Measurements from ENCODE around the gene NFATC2.

The NFATC2 gene

DNA sequence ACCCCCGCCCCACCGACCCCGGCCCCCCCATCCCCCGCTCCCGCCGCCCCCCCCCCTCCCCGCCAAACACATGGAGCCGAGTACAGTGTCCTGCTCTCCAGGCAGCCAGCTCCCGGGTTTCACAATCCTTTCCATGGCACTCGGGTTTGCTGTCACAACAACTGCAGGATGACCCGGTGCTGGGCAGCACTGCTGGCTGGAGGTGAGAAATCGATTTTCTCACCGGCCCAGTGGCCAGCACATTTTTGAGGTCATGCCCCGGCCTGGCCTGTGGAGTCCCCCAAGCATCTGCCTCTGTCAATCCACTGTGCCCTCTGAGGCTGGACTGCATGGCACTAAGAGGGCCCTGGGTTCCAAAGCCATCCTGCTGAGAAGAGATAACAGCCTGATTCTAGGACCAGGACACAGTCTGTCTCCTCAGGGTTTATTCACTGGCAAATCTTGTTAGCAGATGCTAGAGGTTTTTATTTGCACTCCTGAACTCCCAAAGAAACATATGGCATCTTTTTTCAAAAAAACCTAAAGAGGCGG, 129.5 kb downstream of the NFATC2 start:
- in situ Hi-C loops (cut with MboI; ENCODE audit: low sequenced_read_pairs, unreplicated experiment), result no loop called here
- TF ChIP-seq, protein P1, sequence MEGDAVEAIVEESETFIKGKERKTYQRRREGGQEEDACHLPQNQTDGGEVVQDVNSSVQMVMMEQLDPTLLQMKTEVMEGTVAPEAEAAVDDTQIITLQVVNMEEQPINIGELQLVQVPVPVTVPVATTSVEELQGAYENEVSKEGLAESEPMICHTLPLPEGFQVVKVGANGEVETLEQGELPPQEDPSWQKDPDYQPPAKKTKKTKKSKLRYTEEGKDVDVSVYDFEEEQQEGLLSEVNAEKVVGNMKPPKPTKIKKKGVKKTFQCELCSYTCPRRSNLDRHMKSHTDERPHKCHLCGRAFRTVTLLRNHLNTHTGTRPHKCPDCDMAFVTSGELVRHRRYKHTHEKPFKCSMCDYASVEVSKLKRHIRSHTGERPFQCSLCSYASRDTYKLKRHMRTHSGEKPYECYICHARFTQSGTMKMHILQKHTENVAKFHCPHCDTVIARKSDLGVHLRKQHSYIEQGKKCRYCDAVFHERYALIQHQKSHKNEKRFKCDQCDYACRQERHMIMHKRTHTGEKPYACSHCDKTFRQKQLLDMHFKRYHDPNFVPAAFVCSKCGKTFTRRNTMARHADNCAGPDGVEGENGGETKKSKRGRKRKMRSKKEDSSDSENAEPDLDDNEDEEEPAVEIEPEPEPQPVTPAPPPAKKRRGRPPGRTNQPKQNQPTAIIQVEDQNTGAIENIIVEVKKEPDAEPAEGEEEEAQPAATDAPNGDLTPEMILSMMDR (IDR thresholded peaks at IDR 0.05; ENCODE audit: borderline replicate concordance, control extremely low read depth, extremely low read depth, insufficient read depth, missing control alignments), result no peak
- peak; percentile 25 for DNase-seq (ENCODE audit: low spot score)

DNA sequence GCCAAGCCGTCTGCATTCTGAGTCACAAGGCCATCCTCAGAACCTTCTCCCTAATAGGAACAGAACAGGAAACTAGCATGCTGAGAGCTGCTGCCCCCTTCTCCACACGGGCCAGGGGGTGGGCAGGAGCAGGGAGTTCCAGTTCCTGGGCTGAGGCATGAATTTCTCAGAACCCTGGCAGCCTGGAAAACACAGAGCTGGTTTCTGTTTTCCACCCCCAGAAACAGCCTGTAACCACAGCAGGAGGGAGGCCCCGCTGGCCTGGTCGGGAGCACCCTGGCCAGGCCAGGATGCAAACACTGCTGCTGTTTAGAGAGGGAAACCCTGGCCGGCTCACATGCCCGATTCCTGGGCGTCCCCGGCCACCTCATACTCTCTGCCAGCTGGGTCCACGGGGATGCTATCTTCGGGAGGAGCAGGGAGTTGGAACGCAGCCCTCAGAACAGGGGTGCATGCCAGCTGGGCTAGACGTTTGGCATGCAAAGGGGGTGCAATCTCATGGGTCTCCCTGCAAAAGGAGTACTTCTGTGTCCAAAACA, 130.1 kb downstream of the NFATC2 start:
- in situ Hi-C loops (cut with MboI; ENCODE audit: low sequenced_read_pairs, unreplicated experiment), result no loop called here
- no peak for DNase-seq (ENCODE audit: low spot score)
- TF ChIP-seq, protein P1 (IDR thresholded peaks at IDR 0.05; ENCODE audit: borderline replicate concordance, control extremely low read depth, extremely low read depth, insufficient read depth, missing control alignments), result no peak

DNA sequence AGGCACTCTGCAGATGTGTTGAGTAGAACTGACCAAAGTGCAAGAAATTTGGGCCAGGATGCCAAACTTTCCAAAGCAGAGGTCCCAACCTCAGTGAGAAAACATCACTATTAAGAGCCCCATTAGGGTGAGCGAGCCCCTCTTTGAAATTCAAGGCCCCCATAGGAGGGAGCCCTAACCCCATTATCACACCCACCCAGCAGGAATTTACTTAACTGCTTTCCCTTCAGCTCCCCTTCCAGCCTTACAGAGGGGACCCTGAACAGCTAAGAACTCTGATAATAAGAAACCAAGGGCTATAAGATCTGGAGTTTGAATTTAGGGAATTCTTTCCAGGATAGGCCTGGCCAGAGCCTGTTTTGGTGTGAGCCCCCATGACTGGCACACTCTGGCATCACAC, 130.6 kb downstream of the NFATC2 start:
- DNase-seq (ENCODE audit: low spot score), result no peak
- TF ChIP-seq, protein P1 (IDR thresholded peaks at IDR 0.05; ENCODE audit: borderline replicate concordance, control extremely low read depth, extremely low read depth, insufficient read depth, missing control alignments), result no peak

DNA sequence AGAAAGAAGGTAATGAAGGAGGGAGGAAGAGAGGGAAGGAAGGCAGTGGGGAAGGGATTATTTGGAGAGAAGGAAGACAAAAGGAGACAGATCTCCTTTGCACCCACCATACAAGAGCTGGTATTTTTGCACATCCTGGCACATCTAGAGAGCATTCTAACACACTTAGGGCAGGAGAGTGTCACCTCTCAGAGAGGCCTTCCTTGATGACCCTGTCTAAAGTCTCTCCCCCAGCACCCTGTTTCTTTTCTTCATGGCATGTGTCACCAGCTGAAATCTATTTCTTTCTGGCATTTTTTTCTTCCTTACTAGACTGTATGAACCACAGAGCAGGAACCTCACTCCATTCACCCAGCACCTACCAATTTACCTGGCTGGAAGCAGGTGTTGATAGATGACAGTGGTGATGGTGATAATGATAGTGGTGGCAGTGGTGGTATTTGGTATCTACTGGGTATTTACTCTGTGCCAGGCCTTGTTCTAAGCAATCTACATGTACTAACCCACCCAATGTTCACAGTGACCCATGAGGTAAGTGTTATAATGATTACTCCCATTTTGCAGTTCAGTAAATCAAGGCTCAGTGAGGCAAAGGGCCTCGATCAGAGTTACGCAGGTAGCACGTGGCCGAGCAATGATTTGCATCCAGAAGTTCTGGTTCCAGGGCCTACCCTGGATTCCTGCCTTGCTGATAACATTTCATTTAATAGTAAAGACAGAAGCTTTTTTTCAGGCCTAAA, 131.8 kb downstream of the NFATC2 start:
- in situ Hi-C loops (cut with MboI; ENCODE audit: low sequenced_read_pairs, unreplicated experiment), result no loop called here
- TF ChIP-seq, protein P1 (IDR thresholded peaks at IDR 0.05; ENCODE audit: borderline replicate concordance, control extremely low read depth, extremely low read depth, insufficient read depth, missing control alignments), result no peak
- DNase-seq (ENCODE audit: low spot score), result peak; percentile 11

More for the DNA sequence above, 130.6 kb downstream of the NFATC2 start:
- in situ Hi-C loops (cut with MboI; ENCODE audit: low sequenced_read_pairs, unreplicated experiment), result no loop called here

DNA sequence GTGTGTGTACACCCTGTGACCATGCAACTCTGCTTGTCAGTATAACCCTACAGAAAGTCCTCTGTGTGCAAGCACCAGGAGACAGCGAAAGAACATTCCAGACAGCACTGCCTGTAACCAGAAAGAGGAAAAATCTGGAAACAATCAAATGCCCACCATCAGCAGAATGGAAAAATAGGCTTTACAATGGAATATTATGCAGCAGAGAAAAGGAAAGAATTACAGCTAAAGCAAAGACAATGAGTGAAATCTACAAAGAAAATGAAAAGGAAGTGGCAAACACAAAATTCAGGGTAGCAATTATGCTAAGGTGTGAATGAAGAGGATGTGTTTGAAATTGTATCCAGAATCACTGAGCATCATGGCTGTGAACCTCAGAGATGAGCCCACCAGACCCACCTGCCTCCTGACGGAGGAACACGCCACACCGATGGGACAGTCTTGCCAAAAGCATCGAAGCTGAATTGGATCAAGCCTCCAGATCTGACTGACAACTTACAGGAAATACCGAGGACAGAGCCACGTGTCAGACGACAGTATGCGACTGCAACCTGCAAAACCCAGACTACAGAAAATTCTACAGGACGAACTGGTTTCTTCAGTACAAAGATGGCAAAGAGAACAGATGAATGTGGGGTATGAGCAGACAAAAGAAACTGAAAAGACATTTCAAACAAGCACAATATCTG, 133.2 kb downstream of the NFATC2 start:
- in situ Hi-C loops (cut with MboI; ENCODE audit: low sequenced_read_pairs, unreplicated experiment), result no loop called here
- DNase-seq (ENCODE audit: low spot score), result no peak
- TF ChIP-seq, protein P1 (IDR thresholded peaks at IDR 0.05; ENCODE audit: borderline replicate concordance, control extremely low read depth, extremely low read depth, insufficient read depth, missing control alignments), result no peak

DNA sequence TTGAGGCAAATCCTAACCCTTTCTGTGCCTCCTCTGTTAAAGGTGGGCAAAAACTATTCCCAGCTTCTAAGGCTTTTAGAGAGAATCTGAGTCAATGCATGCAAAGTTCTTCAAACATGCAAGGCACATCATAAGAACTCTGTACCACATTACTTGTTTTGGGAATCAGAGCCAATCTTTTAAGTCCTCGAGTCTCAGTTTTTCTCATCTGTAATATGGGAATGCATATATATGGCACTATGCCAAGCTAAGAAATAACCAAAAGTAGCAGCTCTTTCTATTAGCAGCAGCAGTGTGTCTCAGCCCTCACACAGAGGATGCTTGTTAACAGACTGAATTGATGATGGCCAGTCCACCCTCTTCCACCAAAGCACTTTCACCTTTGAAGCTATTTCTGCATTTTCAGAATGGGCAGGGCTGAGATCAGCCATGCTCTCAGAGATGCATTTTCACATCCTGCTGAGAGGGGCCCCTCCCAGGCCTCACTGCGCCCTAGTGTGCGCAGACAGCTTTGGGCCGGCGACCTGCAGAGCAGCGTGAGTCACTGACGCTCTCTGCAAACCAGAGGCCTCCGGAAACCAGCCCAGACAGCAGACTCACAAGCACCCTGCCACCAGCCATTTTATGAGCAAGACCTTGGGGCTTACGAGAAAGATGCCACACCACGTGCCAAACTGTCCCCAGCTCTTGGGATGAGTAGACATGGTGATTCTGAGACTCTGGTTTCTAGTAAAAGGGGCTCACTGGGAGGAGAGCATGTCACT, 138.0 kb downstream of the NFATC2 start:
- TF ChIP-seq, protein P1 (IDR thresholded peaks at IDR 0.05; ENCODE audit: borderline replicate concordance, control extremely low read depth, extremely low read depth, insufficient read depth, missing control alignments), result no peak
- in situ Hi-C loops (cut with MboI; ENCODE audit: low sequenced_read_pairs, unreplicated experiment), result no loop called here
- DNase-seq (ENCODE audit: low spot score), result peak; percentile 87
